Measurements from ENCODE around the gene ZNF326. TPM values are rescaled to one million over a fixed set of nuclear protein-coding genes. Genes with fewer than 3 reads are reported as not detected.

The ZNF326 gene
- total RNA-seq, 1 experiment from 2014 or later: 26.2 TPM

- H3K36me3 ChIP-seq (ENCODE audit: low read depth): no peaks in the 10 kb centered on the region
- H3K4me3 ChIP-seq: no peak overlapping the region
- intact Hi-C loops (cut with micrococcal nuclease; ENCODE audit: unreplicated experiment): no loop called here
- no peaks in the 10 kb centered on the region for H3K27me3 ChIP-seq (ENCODE audit: insufficient read depth, low read depth)
- peaks cover 50% of the 10 kb centered on the region for H3K4me1 ChIP-seq (replicated peaks; ENCODE audit: insufficient read depth)
- TF ChIP-seq EZH2 (IDR thresholded peaks at IDR 0.05; ENCODE audit: low read depth) (no peak), CTCF (conservative IDR thresholded peaks at IDR 0.05) (no peak)
- ChIA-PET POLR2A (ENCODE audit: unreplicated experiment) (interaction anchor here (0.6 to 0.9 kb wide), 2 partner anchors 28 to 122 kb away, joined by 3 to 5 read pairs; no protein-coding TSS in a partner anchor), CTCF (no interaction called here)
- no peak overlapping the region for H3K4me2 ChIP-seq
- DNase-seq: no peak
- no TSS peak for BruUV-seq (replicated peaks)
- no peak overlapping the region for H2AFZ ChIP-seq
- H3K9me2 ChIP-seq (ENCODE audit: insufficient read depth): no peaks in the 10 kb centered on the region
- peaks cover 43% of the 10 kb centered on the region for H3F3A ChIP-seq (ENCODE audit: insufficient read depth, low read depth)
- H3K27ac ChIP-seq: no peak overlapping the region
- no peaks in the 10 kb centered on the region; the same call in 1 of the 2 replicates for H3K9me3 ChIP-seq (ENCODE audit: insufficient read depth, low read depth)
- H3K79me2 ChIP-seq (ENCODE audit: low read depth): no peaks in the 10 kb centered on the region
- H4K20me1 ChIP-seq (ENCODE audit: insufficient read depth): no peaks in the 10 kb centered on the region
These were observed 48.4 kb upstream of the ZNF326 start for GRCh38 chr1:89946532-89946931.

DNA sequence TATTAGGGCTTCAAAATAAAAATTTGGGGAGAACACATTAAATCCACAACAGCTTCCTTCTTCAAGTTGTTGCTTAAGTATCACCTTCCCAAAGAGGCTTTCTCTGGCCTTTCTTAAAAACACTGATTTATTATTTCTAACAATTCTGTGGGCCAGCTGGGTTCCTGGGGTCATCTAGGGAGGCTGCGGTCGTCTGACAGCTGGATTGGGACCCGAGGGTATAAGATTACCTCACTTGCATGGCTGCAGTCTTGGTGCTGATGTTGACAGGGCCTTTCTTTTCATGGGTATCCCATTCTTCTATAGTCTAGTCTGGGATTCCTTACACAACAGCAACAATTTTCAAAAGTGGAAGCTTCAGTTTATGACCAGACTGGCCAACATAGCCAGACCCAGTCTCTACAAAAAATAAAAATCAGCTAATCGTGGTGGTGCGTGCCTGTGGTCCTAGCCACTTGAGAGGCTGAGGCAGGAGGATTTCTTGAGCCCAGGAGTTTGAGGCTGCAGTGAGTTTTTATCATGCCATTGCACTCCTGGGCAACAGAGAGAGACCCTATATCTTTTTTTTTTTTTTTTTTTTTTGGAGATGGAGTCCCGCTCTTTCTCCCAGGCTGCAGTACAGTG is 46.1 kb upstream of the ZNF326 start:
- H3K9me3 ChIP-seq (ENCODE audit: insufficient read depth, low read depth): no peaks in the 10 kb centered on the region
- no peaks in the 10 kb centered on the region for H3K9me2 ChIP-seq (ENCODE audit: insufficient read depth)
- no peaks in the 10 kb centered on the region for H4K20me1 ChIP-seq (ENCODE audit: insufficient read depth)
- no peaks in the 10 kb centered on the region for H3K27me3 ChIP-seq (ENCODE audit: insufficient read depth, low read depth)
- peaks cover 53% of the 10 kb centered on the region for H3K4me1 ChIP-seq (replicated peaks; ENCODE audit: insufficient read depth)
- no peak overlapping the region for H3K4me3 ChIP-seq
- TF ChIP-seq EZH2 (IDR thresholded peaks at IDR 0.05; ENCODE audit: low read depth): no peak
- no TSS peak for BruUV-seq (replicated peaks)
- peaks cover 44% of the 10 kb centered on the region for H3F3A ChIP-seq (ENCODE audit: insufficient read depth, low read depth)
- H3K79me2 ChIP-seq (ENCODE audit: low read depth): no peaks in the 10 kb centered on the region
- ChIA-PET CTCF (no interaction called here), POLR2A (ENCODE audit: unreplicated experiment) (no interaction called here)
- H3K27ac ChIP-seq: no peak overlapping the region
- no peaks in the 10 kb centered on the region for H3K36me3 ChIP-seq (ENCODE audit: low read depth)
- intact Hi-C loops (cut with micrococcal nuclease; ENCODE audit: unreplicated experiment): no loop called here
- DNase-seq: no peak
- no peak overlapping the region for H3K4me2 ChIP-seq
- no peak overlapping the region for H2AFZ ChIP-seq

- H3K27ac ChIP-seq: peak overlapping the region; percentile 14; the same call in 1 of the 2 replicates
- no peaks in the 10 kb centered on the region for H3K9me2 ChIP-seq (ENCODE audit: insufficient read depth)
- H3K27me3 ChIP-seq (ENCODE audit: insufficient read depth, low read depth): no peaks in the 10 kb centered on the region
- H3K4me2 ChIP-seq: no peak overlapping the region
- ChIA-PET POLR2A (ENCODE audit: unreplicated experiment) (interaction anchor here (0.5 to 0.7 kb wide), 2 partner anchors 25 to 80 kb away, joined by 3 to 6 read pairs; no protein-coding TSS in a partner anchor), CTCF (no interaction called here)
- H3K9me3 ChIP-seq (ENCODE audit: insufficient read depth, low read depth): no peaks in the 10 kb centered on the region
- H3K4me1 ChIP-seq (replicated peaks; ENCODE audit: insufficient read depth): peaks cover 57% of the 10 kb centered on the region
- TF ChIP-seq EZH2 (IDR thresholded peaks at IDR 0.05; ENCODE audit: low read depth): no peak
- no peak for TF ChIP-seq CTCF (conservative IDR thresholded peaks at IDR 0.05)
- no peak overlapping the region for H2AFZ ChIP-seq
- intact Hi-C loops (cut with micrococcal nuclease; ENCODE audit: unreplicated experiment): loop anchor here (5.0 kb wide), 1 partner anchor 37 kb away; no protein-coding TSS in a partner anchor
- no TSS peak for BruUV-seq (replicated peaks)
- peaks cover 45% of the 10 kb centered on the region for H3F3A ChIP-seq (ENCODE audit: insufficient read depth, low read depth)
- no peak for DNase-seq
- H3K36me3 ChIP-seq (ENCODE audit: low read depth): no peaks in the 10 kb centered on the region
- no peaks in the 10 kb centered on the region for H3K79me2 ChIP-seq (ENCODE audit: low read depth)
- no peak overlapping the region for H3K4me3 ChIP-seq
- H4K20me1 ChIP-seq (ENCODE audit: insufficient read depth): no peaks in the 10 kb centered on the region
These were observed 44.8 kb upstream of the ZNF326 start for GRCh38 chr1:89949991-89950624.

Measured in PC-9 (cell line).